ENCODE measurements around the gene ZBTB4.

Gene ZBTB4

DNA sequence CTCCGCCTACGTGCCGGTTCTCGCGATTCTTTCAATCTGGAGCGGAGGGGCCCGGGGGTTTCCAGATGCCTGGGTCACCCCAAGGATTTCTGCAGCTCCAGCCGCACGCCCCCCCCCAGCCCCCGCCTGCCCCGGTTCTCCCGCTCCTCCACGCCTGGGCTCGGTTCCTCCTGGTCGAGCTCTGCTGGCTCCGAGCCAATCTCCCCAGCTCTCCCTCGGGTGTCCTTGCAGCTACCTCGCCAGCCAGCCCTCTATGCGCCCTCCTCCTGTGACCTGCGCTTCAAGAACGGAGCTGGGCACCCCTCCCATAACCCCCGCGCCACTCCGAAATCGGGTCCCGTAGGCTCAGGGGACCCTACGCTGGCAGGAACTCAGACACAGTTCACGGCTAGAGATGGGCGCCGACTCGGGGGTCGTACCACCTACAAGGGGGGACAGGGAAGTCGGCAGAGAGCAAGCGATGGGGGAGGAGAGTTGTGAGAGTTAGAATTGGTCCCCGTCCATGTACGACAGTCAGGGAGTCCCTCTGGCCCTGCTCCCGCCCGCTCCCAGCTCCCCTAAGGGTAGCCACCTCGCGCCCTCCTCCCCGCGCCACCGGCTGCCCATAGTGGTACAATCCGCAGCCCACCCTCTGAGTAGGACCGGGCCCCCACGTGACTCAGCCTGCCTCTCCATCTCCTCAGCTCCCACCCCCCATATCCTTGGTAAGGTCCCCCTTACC is 39.2 kb downstream of the ZBTB4 start:
- no peak for DNase-seq (ENCODE audit: low spot score)

DNA sequence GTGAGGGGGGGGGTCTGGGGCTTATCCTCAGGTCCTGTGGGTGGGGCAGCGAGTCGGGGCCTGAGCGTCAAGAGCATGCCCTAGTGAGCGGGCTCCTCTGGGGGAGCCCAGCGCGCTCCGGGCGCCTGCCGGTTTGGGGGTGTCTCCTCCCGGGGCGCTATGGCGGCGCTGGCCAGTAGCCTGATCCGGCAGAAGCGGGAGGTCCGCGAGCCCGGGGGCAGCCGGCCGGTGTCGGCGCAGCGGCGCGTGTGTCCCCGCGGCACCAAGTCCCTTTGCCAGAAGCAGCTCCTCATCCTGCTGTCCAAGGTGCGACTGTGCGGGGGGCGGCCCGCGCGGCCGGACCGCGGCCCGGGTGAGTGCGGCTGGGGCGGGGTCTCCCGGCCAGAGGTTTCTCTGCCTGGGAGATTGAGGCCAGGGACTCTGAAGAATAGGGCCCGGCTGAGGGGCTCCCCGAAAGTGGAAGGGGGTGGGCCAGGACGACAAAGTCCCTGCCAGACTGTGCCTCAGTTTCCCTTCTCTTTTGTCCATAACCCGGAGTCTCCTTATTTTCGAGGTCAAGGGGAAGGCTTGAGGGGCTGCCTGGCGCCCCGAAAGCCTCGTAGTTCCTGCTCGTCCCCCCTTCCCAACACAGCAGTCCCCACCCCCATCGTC is 39.8 kb downstream of the ZBTB4 start, which contains the start of gene FGF11:
FGF11 (plus strand) TSS at position 51 of the 651 bp plus-strand sequence; CDS start at position 160, 109 bp downstream.
- DNase-seq (ENCODE audit: low spot score) = no peak

DNA sequence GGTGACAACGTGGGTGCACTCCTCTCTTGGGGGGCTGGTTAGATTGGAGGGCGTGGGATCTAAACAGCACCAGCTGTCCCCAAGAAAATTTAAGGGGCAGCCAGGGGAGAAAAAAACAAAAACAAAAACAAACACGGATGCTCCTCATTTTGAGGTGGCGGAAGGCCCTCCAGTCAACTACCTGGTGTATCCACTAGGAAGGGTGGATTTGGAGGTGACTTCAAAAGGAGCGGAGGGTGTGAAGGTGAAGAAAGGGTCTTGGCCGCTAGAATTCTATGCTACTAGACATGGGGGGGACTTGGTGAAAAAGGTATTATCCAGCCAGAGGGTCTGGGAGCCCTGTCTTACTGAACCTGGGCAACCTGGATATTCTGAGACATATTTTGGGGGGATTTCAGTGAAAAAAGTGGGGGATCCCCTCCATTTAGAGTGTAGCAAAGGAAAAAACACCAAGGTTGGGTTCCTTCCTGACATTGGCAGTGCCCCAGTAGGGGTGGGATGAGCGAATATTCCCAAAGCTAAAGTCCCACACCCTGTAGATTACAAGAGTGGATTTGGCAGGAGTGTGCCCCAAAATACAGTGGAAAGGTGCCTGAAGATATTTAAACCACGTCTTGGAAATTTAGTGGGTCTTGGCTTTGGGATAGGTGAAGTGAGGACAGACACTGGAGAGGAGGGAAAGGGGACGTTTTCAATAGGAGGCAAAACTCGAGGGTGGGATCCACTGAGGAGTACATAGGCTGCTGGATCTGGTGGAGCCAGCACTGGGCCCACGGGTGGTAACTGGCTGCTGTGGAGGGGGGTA is 40.6 kb downstream of the ZBTB4 start:
- no peak for DNase-seq (ENCODE audit: low spot score)

DNA sequence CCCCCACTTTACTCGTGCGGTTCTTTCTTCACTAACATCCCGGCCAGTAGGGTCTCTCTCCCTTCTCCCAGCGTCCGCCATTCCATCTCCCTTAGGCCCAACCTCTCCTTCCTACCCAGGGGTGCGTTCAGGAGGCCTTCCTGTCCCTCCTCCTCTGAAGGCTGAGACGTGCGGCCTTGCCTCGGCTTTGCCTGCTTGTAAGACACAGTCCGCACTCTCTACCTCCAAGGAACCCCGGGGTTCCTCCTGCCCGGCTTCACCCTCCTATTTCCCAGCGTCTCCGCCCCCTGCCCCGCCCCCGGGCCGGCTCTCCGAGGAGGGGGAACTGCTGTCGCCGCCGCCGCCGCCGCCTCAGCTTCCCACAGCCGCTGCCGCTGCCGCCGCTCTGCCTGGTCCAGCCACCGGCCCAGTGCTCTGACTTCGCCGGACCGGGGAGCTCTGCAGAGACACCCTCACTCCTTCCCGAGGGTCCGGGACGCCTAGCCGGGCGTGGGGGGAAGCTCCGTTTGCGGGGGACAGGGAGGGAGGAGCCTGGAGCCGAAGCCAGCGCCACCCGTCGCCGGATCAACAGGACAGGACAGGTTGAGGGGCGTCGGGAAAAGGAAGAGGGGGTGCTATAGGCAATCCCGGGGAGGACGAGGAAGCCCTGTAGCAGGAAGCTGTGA is 41.3 kb downstream of the ZBTB4 start:
- peak; percentile 54 for DNase-seq (ENCODE audit: low spot score)

DNA sequence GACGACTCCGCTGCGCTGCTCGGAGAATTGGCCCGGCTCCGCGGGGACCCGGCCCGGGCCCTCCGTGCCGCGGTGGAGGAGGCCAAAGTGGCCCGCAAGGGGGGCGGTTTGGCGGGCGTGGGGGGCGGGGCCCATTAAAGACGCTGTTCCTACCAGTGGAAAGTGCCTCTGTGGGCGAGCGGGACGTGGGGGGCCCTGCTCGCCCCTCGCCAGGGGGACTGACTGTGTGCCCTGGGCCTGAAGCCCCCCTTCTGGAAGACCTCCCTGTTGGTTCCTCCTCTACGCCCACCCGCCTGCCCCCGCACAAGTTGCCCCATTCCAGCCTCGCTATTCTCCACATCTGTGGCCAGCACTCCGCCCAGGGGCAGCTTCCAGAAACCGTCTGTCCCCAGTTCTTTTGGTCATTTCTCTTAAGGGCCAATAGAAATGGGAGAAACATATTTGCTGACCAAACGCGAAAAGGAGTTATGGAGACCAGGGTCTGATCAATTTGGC is 42.0 kb downstream of the ZBTB4 start:
- DNase-seq (ENCODE audit: low spot score) = no peak

DNA sequence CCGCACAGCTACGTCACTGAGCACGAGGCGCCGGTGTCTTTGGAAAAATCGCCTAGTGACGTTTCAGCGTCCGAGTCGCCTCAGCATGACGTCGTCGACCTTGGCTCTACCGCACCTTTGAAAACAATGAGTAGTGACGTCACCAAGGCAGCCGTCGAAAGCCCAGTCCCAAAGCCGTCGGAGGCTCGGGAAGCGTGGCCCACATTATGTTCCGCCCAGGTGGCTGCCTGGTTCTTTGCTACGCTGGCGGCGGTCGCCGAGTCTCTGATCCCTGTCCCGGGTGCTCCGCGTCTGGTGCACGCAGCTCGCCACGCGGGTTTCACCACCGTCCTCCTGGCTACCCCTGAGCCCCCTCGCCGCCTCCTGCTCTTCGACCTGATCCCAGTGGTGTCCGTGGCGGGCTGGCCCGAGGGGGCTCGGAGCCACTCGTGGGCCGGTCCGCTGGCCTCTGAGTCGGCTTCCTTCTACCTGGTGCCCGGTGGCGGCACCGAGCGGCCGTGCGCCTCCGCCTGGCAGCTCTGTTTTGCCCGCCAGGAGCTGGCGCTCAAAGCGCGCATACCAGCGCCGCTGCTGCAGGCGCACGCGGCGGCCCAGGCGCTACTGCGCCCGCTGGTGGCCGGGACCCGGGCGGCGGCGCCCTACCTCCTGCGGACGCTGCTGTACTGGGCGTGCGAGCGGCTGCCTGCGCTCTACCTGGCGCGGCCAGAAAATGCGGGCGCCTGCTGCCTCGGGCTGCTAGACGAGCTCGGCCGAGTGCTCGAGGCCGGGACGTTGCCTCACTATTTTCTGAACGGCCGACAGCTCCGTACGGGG is 42.7 kb downstream of the ZBTB4 start:
- DNase-seq (ENCODE audit: low spot score) = peak; percentile 79

DNA sequence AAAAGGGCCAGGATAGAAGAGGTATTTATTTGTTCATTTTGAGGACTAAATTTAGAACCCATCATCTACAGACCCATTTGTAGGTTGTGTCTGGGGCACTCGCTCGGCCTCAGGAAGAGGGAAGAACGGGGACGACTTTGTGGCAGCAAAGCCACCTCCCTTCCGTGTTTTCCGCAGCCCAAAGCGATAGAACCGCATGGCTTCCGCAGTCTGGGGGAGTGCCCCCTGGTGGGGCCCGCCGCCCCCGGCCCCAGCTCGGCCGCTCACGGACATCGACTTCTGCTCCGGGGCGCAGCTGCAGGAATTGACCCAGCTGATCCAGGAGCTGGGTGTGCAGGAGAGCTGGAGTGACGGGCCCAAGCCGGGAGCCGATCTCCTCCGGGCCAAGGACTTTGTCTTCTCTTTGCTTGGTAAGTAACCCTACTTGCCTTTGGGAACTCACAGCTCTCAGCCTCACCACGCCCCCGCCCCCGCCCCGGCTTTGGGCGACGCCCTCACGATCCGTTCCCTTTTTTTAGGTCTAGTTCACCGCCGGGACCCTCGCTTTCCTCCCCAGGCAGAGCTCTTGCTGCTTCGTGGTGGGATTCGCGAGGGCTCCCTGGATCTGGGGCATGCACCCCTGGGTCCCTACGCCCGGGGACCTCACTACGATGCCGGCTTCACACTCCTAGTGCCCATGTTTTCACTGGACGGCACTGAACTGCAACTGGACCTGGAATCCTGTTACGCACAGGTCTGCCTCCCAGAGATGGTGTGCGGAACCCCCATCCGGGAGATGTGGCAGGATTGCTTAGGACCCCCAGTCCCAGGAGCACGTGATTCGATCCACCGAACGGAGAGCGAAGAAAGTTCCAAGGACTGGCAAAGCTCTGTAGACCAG is 43.5 kb downstream of the ZBTB4 start:
- DNase-seq (ENCODE audit: low spot score) = peak; percentile 50

DNA sequence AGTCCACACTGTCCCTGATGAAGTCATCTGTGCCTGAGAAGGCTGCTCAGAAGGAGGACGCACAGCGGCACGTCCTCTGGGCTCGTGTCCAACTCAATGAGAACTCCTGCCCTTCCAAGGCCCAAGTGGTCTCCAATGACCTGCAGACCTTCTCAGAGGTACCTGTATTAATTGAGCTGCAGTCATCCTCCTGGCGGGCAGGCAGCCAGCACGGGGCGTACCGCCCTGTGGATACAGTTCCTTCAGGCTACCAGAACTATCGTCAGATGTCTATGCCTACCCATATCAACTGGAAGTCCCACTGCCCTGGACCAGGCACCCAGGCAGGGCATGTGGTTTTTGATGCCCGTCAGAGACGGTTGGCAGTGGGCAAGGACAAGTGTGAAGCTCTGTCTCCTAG is 47.1 kb downstream of the ZBTB4 start:
- no peak for DNase-seq (ENCODE audit: low spot score)

DNA sequence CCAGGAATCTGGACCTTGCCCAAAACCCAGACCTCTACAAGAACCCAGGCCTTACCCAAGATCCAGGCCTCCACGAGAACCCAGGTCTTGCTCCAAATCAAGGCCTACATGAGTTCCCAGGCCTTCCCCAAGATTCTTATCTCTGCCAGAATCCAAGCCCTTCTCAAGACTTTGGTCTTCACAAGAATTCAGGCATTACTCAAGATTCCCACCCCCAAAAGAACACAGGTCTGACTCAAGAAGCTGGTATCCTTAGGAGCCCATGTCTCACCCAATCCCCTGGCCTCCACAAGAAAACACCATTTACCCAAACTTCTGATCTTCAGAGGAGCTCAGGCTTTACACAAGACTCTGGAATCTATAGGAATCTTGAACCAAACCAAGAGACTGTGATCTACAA is 48.2 kb downstream of the ZBTB4 start:
- DNase-seq (ENCODE audit: low spot score) = no peak

DNA sequence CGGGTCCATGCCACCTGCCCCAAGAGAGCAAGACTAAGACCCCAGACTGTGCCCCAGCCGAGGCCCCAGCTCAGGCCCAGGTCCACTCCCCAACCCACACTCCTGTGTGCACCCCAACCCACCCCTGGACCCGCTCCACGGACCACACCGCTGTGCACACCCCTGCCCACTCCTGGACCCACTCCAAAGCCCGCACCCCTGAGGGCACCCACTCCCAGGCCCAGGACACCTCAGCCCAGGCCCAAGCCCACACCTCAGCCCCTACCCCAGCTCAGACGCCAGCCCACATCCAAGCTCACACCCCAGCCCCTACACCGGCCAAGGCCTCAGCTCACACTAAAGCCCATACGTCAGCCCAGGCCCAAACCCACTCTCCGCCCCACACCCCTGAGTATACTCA is 49.7 kb downstream of the ZBTB4 start:
- no peak for DNase-seq (ENCODE audit: low spot score)

DNA sequence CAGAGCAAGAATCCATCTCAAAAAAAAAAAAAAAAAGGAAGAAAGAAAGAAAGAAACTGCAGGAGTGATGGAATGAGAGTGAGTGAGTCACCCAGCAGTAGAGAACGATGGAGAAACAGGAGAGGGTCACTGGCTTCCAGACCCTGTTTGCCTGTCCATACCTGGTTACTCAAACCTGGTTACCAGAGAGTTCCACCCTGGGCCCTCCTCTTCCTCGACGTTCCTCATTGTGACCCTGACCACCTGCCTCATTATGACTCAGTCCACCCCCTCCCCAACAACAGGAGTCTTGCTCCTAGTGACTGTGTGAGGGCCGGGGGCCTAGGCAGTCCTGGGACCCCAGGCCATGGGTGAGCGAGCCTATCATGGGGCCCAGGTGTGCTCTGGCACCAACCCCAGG is 50.9 kb downstream of the ZBTB4 start, which contains the start of gene SPEM3:
SPEM3 (plus strand) TSS at position 301 of the 400 bp plus-strand sequence; CDS start at position 347, 46 bp downstream.
- DNase-seq (ENCODE audit: low spot score) = no peak

DNA sequence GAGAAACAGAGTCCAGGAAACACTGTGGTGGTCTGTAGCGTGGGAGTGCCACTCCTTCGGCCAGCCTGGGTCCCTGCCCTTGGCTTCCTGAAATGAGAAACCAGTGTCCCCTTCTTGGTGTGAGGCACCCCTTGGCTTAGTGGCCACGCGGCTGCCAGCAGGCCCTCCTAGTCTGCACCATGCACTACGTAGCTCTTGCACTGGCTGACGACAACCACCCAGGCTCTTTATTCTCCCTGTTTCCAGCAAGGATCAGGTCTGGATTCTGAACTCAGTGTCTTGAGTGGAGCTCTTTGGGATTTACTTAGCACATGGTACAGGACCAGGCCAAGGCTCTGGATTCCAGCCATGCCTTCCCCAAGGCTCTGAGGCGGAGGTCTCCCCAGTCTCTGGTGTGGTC is 51.9 kb downstream of the ZBTB4 start:
- no peak for DNase-seq (ENCODE audit: low spot score)

DNA sequence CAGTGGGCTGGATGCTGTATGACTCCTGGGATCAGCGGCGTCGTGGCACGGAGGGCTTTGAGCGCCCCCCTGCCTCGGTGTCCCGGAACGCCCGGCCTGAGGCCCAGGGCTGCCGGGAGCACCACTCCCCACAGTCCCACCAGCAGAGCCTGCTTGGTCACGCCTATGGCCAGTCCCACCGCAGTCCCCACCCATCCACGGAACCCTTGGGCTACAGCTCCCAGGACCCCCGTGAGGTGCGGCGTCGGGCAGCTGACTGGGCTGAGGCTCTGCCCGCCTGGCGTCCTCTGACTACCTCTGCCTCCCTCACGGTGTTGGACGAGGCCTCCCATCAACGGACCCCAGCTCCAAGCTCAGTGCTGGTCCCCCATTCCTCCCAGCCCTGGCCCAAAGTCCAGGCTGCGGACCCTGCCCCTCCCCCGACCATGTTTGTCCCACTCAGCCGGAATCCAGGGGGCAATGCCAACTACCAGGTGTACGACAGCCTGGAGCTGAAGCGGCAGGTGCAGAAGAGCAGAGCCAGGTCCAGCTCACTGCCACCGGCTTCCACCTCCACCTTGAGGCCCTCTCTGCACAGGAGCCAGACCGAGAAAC is 52.4 kb downstream of the ZBTB4 start:
- DNase-seq (ENCODE audit: low spot score) = no peak

DNA sequence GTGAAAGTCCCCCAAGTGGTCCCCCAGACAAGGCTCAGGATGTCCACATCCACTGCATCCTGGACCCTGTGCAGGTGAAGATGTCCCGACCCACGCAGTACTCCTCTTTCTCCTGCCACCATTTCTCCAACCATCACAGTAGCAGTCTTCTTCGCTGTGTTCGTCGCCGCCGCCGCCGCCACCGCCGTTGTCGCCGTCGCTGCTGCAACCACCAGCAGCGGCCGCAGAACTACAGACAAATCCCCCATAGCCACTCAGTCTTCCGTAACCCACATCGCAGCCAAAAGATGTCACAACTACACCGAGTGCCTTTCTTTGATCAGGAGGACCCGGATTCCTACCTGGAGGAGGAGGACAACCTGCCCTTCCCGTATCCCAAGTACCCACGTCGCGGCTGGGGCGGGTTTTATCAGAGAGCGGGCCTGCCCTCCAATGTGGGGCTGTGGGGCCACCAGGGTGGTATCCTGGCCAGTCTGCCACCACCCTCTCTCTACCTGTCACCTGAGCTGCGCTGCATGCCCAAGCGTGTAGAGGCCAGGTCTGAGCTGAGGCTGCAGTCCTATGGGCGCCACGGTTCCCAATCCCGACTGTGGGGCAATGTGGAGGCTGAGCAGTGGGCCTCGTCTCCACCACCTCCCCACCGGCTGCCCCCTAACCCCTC is 53.1 kb downstream of the ZBTB4 start:
- no peak for DNase-seq (ENCODE audit: low spot score)

DNA sequence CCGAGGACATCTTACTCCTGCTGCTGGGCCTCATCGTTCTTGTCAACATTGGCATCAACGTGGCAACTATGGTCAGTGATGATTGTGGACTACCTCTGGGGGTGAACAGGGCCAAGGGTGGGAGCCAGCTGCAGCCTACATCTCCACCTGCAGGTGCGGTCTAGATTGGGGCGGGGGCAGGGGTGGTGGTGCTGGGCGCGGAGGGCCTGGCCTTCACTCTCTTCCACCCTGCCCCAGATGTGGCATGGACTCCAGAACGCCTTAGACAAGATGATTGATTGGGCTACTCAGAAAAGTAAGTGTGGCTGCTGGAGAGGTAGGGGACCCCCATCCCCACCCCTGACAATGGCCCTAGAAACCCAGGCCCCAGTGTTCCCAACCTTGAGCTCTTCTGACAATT is 53.7 kb downstream of the ZBTB4 start:
- no peak for DNase-seq (ENCODE audit: low spot score)

DNA sequence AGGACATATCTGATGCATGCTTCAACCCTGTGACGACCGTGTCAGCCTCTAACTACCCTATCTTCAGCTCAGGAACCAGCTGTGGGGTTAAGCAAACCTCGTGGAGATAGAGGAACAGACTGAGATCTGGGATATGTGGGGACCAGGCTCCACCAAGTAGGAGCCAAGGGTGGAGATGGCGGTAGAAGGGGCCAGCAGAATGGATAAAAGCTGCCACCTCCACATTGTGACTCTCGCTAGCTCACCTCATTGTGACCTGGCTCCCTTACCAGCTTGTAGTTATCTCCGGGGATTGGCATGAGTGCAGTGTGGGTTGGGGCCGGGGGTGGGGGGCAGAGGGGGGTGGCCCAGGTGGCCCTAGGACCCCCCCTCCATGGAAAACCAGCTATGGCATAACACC is 54.1 kb downstream of the ZBTB4 start, which contains the start of gene SPEM2:
SPEM2 (plus strand) TSS at position 301 of the 400 bp plus-strand sequence; CDS start at position 374, 73 bp downstream.
- DNase-seq (ENCODE audit: low spot score) = no peak

DNA sequence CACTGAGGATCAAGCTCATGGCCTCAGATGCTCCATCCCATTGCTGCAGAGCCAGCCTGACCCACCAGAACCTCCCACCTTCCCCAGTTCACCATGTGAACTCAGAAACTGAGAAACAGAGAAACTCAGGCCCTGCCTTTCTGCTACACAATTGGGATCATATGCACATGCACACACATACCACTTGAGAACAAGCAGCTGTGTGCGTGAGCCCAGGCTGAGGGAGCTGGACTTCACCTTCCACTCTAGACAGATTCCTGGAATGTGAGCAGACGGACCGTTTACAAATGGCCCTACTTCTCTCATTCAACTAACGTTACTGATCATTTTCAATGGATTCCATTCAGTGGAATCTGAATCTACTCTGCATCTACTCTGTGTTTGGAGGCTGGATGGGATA is 55.8 kb downstream of the ZBTB4 start:
- DNase-seq (ENCODE audit: low spot score) = no peak

DNA sequence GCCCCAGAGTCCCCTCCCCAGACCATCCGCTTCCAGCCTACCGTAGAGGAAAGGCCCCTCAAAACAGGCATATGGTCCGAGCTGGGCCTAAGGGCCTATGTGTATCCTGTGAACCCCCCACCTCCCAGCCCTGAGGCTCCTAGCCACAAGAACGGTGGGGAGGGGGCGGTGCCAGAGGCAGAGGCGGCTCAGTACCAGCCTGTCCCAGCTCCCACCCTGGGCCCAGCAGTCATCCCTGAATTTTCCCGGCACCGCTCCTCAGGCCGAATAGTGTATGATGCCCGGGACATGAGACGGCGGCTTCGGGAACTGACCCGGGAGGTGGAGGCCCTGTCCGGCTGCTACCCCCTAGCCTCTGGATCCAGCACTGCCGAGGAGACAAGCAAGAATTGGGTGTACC is 58.2 kb downstream of the ZBTB4 start:
- DNase-seq (ENCODE audit: low spot score) = no peak

Data from CD4-positive, alpha-beta T cell treated with Interleukin-6 at 100 ng/mL for 8 hours (primary cell).